Globus pallidus (tissue), 1 donor: ENCODE data around the gene ATP6V1F.

ENCODE experiments used
- DNase-seq: peaks from one replicate; pipeline ENCODE4 v3.0.0-alpha.2; 2015; ENCODE audit warnings: low spot score

Gene ATP6V1F

GRCh38 chr7:128835790-128836641, 26.6 kb upstream of the ATP6V1F start:
- DNase-seq = peak; percentile 76

GRCh38 chr7:128836729-128837348, 25.8 kb upstream of the ATP6V1F start:
- DNase-seq = peak; percentile 87

GRCh38 chr7:128837521-128837921, 25.1 kb upstream of the ATP6V1F start:
- DNase-seq = no peak

- DNase-seq = no peak
Measured at GRCh38 chr7:128838109-128838779, 24.4 kb upstream of the ATP6V1F start.

GRCh38 chr7:128838981-128839731, 23.5 kb upstream of the ATP6V1F start:
- peak; percentile 35 for DNase-seq

DNA sequence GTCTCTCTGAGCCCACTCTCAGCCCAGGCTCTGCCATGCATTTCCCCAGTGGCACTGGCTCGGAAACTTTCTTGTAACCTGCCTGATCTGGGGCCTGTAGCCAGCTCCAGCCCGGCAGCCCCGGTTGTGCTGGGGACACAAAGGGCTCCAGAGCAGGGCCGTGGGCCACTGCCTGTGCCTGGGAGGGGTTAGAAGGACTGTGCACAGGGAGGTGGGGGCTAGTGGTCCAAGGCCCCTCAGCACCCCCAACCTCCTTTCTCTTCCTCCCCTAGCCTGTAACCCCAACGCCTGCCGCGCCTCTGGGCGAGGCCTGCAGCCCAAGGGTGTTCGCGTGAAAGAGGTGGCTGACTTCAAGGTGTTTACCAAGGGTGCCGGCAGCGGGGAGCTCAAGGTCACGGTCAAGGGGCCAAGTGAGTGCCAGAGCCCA, 22.9 kb upstream of the ATP6V1F start:
- DNase-seq = no peak

- DNase-seq = no peak
Measured at GRCh38 chr7:128840326-128841170, 22.1 kb upstream of the ATP6V1F start.

GRCh38 chr7:128841171-128841690, 21.4 kb upstream of the ATP6V1F start:
- DNase-seq = no peak

- no peak for DNase-seq
Measured at GRCh38 chr7:128841921-128842673, 20.6 kb upstream of the ATP6V1F start.

DNA sequence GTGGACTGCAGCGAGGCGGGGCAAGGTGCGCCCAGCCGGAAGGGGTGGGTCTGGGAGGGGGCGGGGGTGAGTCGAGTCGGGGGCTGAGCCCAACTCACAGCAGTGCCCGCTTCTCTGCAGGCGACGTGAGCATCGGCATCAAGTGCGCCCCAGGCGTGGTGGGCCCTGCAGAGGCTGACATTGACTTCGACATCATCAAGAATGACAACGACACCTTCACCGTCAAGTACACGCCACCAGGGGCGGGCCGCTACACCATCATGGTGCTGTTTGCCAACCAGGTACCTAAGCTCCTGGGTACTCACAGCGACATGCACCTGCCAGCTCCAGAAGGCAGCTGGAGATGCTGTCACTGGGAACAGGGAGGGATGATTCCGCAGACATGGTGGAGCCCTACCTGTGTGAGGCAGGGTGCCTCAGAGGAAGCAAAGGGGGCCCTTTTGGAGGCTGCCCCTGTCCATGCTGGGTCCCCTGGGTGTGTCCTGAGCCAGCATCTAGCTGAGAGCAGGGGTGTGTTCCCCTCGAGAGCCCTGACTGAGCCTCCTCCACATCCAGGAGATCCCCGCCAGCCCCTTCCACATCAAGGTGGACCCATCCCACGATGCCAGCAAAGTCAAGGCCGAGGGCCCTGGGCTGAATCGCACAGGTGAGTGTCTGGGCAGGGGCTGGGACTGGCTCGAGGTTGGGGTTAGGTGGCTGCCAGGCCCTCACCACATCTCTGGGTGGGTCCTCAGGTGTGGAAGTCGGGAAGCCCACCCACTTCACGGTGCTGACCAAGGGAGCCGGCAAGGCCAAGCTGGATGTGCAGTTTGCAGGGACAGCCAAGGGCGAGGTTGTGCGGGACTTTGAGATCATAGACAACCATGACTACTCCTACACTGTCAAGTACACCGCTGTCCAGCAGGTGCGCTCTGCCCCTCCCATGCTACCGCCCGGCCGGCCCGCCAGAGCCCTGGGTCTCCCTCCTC, 19.7 kb upstream of the ATP6V1F start:
- no peak for DNase-seq

DNA sequence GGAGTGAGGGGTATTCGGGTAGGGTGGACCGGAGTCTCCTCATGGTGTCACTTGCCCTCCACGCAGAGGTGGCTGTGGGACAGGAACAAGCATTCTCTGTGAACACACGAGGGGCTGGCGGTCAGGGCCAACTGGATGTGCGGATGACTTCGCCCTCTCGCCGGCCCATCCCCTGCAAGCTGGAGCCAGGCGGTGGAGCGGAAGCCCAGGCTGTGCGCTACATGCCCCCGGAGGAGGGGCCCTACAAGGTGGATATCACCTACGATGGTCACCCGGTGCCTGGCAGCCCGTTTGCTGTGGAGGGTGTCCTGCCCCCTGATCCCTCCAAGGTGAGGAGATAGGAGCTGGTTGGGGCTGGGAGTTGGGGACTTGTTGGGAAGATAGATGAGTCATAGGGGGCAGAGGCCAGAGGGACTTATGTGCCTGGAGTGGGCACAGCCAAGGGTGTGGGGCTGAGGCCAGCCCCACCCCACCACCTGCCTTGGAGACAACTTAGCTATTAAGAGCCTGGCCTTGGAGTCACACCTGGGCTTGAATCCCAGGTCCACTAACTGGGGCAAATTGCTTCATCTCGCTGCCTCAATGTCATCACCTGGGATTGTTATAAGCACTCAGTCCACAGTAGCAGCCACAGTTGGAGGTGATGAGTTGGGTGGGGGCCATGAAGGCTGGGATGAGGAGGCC, 18.6 kb upstream of the ATP6V1F start:
- DNase-seq = no peak

- no peak for DNase-seq
Measured at GRCh38 chr7:128844777-128845311, 17.8 kb upstream of the ATP6V1F start.

DNA sequence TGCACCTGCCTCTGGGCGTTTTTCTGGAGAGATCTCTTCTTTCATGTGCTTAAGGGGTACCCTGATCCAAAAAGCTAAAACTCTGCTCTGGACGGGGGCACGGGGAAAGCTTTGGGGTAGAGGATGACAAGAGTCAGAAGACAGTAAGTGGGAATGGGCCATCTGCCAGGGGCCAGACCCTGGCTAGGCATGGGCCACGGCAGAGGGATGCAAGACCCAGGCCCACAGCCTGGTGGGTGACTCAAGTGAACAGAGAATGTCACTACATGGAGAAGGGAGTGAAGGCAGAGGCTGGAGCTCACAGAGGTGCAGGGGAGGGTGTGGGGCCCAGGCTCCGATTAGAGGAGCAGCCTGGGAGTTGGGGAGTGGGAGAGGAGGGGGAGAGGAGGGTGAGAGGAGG, 17.2 kb upstream of the ATP6V1F start:
- DNase-seq = no peak

DNA sequence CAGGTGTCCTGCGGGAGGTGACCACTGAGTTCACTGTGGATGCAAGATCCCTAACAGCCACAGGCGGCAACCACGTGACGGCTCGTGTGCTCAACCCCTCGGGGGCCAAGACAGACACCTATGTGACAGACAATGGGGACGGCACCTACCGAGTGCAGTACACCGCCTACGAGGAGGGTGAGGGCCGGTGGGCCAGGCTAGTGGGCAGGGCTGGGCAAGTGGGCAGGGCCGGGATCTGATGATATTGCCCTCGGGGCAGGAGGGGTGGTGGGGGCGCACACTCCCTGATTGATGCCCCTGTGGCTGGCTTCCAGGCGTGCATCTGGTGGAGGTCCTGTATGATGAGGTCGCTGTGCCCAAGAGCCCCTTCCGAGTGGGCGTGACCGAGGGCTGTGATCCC, 16.7 kb upstream of the ATP6V1F start:
- DNase-seq = no peak

DNA sequence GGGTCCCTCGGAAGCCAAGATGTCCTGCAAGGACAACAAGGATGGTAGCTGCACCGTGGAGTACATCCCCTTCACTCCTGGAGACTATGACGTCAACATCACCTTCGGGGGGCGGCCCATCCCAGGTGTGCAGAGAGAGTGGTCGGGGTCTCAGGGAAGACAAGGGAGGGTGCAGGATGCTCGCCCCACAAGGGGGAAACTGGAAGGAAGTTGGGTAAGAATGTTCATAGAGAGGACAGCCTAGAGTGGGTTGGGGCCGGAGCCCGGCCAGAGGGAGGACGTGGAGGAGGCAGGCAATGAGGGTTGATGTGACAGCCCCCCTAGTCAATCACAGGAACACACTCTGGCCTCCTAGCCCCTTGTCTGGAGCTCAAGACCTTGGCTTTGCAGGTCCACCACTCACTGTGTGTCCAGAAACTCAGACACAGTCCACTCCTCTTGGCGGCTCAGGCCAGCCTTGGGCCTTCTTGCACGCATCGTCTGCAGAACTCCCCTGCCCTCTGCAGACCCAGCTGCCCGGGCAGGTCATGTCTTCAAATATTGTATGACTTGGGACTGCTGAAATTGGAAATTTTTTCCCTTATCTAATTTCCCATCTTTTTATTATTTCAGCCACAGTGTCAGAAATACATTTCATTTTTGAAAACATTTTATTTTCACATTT, 15.7 kb upstream of the ATP6V1F start:
- DNase-seq = no peak

GRCh38 chr7:128847721-128848211, 14.9 kb upstream of the ATP6V1F start:
- no peak for DNase-seq
